ENCODE measurements around the gene ZNF346. TPM values are rescaled to one million over a fixed set of nuclear protein-coding genes. Genes with fewer than 3 reads are reported as not detected.
"Not testable (repeated sequence)": the region's sequence is repeated elsewhere in the genome, so short reads cannot be mapped to it uniquely, and the experiment has no call there.

Gene ZNF346
- total RNA-seq, 1 experiment from 2014 or later: 18.4 TPM

DNA sequence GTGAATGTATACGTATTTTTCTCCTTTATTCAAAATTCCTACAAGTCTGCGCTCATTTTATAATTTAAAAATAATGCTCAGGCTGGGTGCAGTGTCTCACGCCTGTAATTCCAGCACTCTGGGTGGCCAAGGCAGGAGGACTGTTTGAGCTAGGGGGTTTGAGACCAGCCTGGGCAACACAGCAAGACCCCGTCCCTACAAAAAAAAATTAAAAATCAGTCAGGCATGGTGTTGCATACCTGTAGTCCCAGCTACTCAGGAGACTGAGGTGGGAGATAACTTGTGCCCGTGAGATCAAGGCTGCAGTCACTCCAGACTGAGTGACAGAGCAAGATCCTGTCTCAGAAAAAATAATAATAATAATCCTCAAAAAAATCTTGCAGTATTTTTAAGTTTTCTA, 23.7 kb upstream of the ZNF346 start:
- H3K4me1 Mint-ChIP-seq: peaks cover 12% of the 10 kb centered on the region
- peaks cover 39% of the 10 kb centered on the region for H3K36me3 Mint-ChIP-seq
- H3K9me3 Mint-ChIP-seq: peaks cover 26% of the 10 kb centered on the region
- CTCF ChIA-PET: no interaction called here
- no peak for ATAC-seq
- H3K27me3 Mint-ChIP-seq (ENCODE audit: low read depth): no peaks in the 10 kb centered on the region
- no peak overlapping the region for H3K4me3 Mint-ChIP-seq
- DNase-seq (ENCODE audit: low spot score): no peak
- no peak overlapping the region for H3K27ac Mint-ChIP-seq
- TF ChIP-seq NFE2L1 (CRISPR knock-in tag; IDR thresholded peaks at IDR 0.05): no peak
- no peak for TF ChIP-seq GTF2I (CRISPR knock-in tag; conservative IDR thresholded peaks at IDR 0.05)
- TF ChIP-seq ZBTB21 (CRISPR knock-in tag; IDR thresholded peaks at IDR 0.05; ENCODE audit: borderline replicate concordance): no peak
- peak; percentile 65; the same call in 1 of the 2 replicates for TF ChIP-seq ZNF121 (CRISPR knock-in tag; IDR thresholded peaks at IDR 0.05)
- TF ChIP-seq, protein P1, sequence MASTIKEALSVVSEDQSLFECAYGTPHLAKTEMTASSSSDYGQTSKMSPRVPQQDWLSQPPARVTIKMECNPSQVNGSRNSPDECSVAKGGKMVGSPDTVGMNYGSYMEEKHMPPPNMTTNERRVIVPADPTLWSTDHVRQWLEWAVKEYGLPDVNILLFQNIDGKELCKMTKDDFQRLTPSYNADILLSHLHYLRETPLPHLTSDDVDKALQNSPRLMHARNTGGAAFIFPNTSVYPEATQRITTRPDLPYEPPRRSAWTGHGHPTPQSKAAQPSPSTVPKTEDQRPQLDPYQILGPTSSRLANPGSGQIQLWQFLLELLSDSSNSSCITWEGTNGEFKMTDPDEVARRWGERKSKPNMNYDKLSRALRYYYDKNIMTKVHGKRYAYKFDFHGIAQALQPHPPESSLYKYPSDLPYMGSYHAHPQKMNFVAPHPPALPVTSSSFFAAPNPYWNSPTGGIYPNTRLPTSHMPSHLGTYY (CRISPR knock-in tag; IDR thresholded peaks at IDR 0.05): no peak
- POLR2A ChIA-PET: no interaction called here

DNA sequence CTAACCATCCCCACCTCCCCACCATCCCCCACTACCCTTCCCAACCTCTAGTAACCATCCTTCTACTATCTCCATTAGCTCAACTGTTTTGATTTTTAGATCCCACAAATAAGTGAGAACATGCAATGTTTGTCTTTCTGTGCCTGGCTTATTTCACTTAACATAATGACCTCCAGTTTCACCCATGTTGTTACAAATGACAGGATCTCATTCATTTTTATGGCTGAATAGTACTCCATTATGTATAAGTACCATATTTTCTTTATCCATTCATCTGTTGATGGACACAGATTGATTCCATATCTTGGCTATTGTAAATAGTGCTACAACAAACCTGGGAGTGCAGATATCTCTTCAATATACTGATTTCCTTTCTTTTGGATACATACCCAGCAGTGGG, 23.0 kb upstream of the ZNF346 start:
- H3K27ac Mint-ChIP-seq; H3K27me3 Mint-ChIP-seq (ENCODE audit: low read depth); ATAC-seq; CTCF ChIA-PET; DNase-seq (ENCODE audit: low spot score); H3K4me3 Mint-ChIP-seq: not testable (repeated sequence)
- H3K4me1 Mint-ChIP-seq: peaks cover 19% of the 10 kb centered on the region
- peaks cover 33% of the 10 kb centered on the region for H3K36me3 Mint-ChIP-seq
- POLR2A ChIA-PET: interaction anchor here (0.5 kb wide), 1 partner anchor 87 kb away, joined by 3 read pairs; no protein-coding TSS in a partner anchor
- peaks cover 19% of the 10 kb centered on the region for H3K9me3 Mint-ChIP-seq

DNA sequence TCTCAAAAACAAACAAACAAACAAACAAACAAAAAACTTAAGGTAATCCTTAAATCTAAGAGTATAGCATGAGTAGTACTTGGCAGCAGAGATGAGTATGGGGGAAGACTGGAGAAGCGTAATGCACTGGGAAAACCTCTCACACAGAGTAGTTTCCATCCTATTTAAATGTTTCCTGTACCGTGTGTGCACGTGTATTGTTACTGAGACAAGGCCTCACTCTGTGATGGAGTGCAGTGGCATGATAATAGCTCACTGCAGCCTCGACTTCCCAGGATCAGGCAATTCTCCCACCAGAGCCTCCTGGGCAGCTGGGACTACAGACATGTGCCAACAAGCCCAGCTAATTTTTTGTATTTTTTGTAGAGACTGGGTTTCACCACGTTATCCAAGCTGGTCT, 18.8 kb upstream of the ZNF346 start:
- Mint-ChIP-seq H3K36me3 (peaks cover 6% of the 10 kb centered on the region; the same call in 1 of the 2 replicates), H3K4me1 (peaks cover 26% of the 10 kb centered on the region), H3K9me3 (peaks cover 3% of the 10 kb centered on the region; the same call in 1 of the 2 replicates), H3K27me3 (ENCODE audit: low read depth) (peaks cover 5% of the 10 kb centered on the region; the same call in 1 of the 2 replicates), H3K4me3 (no peak overlapping the region), H3K27ac (peak overlapping the region; percentile 49; the same call in 1 of the 2 replicates)
- ATAC-seq (no peak), DNase-seq (ENCODE audit: low spot score) (no peak)
- ChIA-PET CTCF (no interaction called here), POLR2A (no interaction called here)
- TF ChIP-seq FOXP1 (CRISPR knock-in tag; IDR thresholded peaks at IDR 0.05; ENCODE audit: borderline replicate concordance) (no peak), TEAD1 (CRISPR knock-in tag; IDR thresholded peaks at IDR 0.05) (no peak), NFYB (CRISPR knock-in tag; conservative IDR thresholded peaks at IDR 0.05; ENCODE audit: low read depth) (no peak), GRHL2 (CRISPR knock-in tag; IDR thresholded peaks at IDR 0.05; ENCODE audit: insufficient replicate concordance, severe bottlenecking) (no peak)
- TF ChIP-seq, protein P2, sequence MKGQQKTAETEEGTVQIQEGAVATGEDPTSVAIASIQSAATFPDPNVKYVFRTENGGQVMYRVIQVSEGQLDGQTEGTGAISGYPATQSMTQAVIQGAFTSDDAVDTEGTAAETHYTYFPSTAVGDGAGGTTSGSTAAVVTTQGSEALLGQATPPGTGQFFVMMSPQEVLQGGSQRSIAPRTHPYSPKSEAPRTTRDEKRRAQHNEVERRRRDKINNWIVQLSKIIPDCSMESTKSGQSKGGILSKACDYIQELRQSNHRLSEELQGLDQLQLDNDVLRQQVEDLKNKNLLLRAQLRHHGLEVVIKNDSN (CRISPR knock-in tag; IDR thresholded peaks at IDR 0.05): no peak

DNA sequence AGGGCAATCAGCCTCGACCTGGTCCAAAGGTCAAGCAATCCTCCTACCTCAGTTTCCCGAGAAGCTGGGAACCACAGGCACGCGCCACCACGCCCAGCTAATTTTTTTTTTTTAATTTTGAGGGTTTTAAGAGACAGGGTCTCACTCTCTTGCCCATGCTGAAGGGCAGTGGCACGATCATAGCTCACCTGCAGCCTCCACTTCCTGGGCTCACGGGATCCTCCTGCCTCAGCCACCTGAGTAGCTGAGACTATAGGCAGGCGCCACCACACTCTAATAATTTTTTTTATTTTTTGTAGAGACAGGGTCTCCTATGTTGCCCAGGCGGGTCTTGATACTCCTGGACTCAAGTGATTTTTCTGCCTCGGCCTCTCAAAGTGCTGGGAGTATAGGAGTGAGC, 17.5 kb upstream of the ZNF346 start:
- no peaks in the 10 kb centered on the region for H3K9me3 Mint-ChIP-seq
- ATAC-seq (no peak), DNase-seq (ENCODE audit: low spot score) (no peak)
- H3K4me1 Mint-ChIP-seq: peaks cover 26% of the 10 kb centered on the region
- H3K27ac Mint-ChIP-seq: no peak overlapping the region
- peaks cover 3% of the 10 kb centered on the region; the same call in 1 of the 2 replicates for H3K36me3 Mint-ChIP-seq
- ChIA-PET POLR2A (no interaction called here), CTCF (interaction anchor here (0.7 to 2.8 kb wide), 8 partner anchors 18 to 344 kb away, joined by 3 to 19 read pairs (median 7); partner anchors contain the start of genes FGFR4 and ZNF346)
- peaks cover 5% of the 10 kb centered on the region; the same call in 1 of the 2 replicates for H3K27me3 Mint-ChIP-seq (ENCODE audit: low read depth)
- no peak for TF ChIP-seq CBFB (CRISPR knock-in tag; IDR thresholded peaks at IDR 0.05; ENCODE audit: low read depth)
- TF ChIP-seq ZNF121 (CRISPR knock-in tag; IDR thresholded peaks at IDR 0.05): peak; percentile 90
- H3K4me3 Mint-ChIP-seq: peak overlapping the region; percentile 94

DNA sequence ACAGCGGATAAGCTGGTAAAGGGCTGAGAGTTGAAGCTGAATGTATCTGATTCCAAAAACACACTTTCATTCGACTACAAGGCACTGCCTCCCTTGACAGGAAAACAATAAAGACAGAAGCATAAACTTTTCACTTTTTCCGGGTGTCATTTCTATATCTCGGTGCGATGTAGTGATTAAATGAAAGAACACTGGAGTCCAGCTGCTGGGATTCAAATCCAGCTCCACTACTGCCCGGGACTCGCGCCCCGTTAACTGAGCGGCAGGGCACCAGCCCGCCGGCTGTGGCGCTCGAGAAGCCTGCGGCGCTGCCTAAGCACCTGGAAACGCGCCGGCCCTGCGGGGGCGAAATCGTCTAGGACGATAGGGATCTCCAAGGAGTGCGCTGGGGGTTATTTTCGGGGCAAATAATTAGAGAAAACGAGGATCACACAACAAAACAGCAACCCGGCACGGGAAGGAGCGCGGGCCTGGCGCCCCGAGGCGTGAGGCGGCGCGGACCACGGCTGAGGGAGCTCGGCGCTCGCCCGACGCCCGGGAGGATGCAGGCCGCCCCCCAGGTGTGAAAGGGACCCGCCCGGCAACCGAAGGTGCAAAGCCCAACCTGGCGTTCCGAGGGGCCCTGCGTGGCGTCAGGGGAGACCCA, 16.8 kb upstream of the ZNF346 start:
- CTCF ChIA-PET: interaction anchor here (0.7 to 2.8 kb wide), 11 partner anchors 17 to 491 kb away, joined by 3 to 19 read pairs (median 4); partner anchors contain the start of genes FGFR4 and ZNF346
- Mint-ChIP-seq H3K9me3 (no peaks in the 10 kb centered on the region), H3K4me1 (peaks cover 26% of the 10 kb centered on the region), H3K36me3 (peaks cover 2% of the 10 kb centered on the region; the same call in 1 of the 2 replicates), H3K27me3 (ENCODE audit: low read depth) (peaks cover 5% of the 10 kb centered on the region; the same call in 1 of the 2 replicates), H3K27ac (peak overlapping the region; percentile 89), H3K4me3 (peak overlapping the region; percentile 94)
- POLR2A ChIA-PET: interaction anchor here (0.7 to 1.2 kb wide), 4 partner anchors 18 to 267 kb away, joined by 3 read pairs; no protein-coding TSS in a partner anchor
- TF ChIP-seq ZNF423 (CRISPR knock-in tag; IDR thresholded peaks at IDR 0.05): peak; percentile 30; the same call in 1 of the 2 replicates
- TF ChIP-seq, protein P3, sequence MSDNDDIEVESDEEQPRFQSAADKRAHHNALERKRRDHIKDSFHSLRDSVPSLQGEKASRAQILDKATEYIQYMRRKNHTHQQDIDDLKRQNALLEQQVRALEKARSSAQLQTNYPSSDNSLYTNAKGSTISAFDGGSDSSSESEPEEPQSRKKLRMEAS (CRISPR knock-in tag; IDR thresholded peaks at IDR 0.05): peak; percentile 15; the same call in 1 of the 2 replicates
- TF ChIP-seq ZNF396 (CRISPR knock-in tag; IDR thresholded peaks at IDR 0.05; ENCODE audit: borderline replicate concordance): no peak
- TF ChIP-seq TP53 (CRISPR knock-in tag; IDR thresholded peaks at IDR 0.05): no peak
- TF ChIP-seq, protein P4, sequence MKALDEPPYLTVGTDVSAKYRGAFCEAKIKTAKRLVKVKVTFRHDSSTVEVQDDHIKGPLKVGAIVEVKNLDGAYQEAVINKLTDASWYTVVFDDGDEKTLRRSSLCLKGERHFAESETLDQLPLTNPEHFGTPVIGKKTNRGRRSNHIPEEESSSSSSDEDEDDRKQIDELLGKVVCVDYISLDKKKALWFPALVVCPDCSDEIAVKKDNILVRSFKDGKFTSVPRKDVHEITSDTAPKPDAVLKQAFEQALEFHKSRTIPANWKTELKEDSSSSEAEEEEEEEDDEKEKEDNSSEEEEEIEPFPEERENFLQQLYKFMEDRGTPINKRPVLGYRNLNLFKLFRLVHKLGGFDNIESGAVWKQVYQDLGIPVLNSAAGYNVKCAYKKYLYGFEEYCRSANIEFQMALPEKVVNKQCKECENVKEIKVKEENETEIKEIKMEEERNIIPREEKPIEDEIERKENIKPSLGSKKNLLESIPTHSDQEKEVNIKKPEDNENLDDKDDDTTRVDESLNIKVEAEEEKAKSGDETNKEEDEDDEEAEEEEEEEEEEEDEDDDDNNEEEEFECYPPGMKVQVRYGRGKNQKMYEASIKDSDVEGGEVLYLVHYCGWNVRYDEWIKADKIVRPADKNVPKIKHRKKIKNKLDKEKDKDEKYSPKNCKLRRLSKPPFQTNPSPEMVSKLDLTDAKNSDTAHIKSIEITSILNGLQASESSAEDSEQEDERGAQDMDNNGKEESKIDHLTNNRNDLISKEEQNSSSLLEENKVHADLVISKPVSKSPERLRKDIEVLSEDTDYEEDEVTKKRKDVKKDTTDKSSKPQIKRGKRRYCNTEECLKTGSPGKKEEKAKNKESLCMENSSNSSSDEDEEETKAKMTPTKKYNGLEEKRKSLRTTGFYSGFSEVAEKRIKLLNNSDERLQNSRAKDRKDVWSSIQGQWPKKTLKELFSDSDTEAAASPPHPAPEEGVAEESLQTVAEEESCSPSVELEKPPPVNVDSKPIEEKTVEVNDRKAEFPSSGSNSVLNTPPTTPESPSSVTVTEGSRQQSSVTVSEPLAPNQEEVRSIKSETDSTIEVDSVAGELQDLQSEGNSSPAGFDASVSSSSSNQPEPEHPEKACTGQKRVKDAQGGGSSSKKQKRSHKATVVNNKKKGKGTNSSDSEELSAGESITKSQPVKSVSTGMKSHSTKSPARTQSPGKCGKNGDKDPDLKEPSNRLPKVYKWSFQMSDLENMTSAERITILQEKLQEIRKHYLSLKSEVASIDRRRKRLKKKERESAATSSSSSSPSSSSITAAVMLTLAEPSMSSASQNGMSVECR (CRISPR knock-in tag; IDR thresholded peaks at IDR 0.05; ENCODE audit: borderline replicate concordance): 0 out of 2 replicates have a peak, but pooled peaks have one; percentile 76
- 0 out of 2 replicates have a peak, but pooled peaks have one; percentile 14 for TF ChIP-seq TEAD1 (CRISPR knock-in tag; IDR thresholded peaks at IDR 0.05)
- DNase-seq (ENCODE audit: low spot score) (peak; percentile 67), ATAC-seq (peak; percentile 25)

Measured in WTC11 (cell line).